ENCODE results near the gene AAGAB. TPM values are rescaled to one million over a fixed set of nuclear protein-coding genes. Genes with fewer than 3 reads are reported as not detected.

The AAGAB gene
- total and polyA plus RNA-seq, 8 donors = 7.1 to 16.3 (median 13.0) TPM

GRCh38 chr15:67176195-67176971 is 78.1 kb downstream of the AAGAB start:
- Histone ChIP-seq H3K9me3 (no peaks in the 10 kb centered on the region), H3K27ac (no peak overlapping the region), H3K36me3 (peaks cover 0 to 3% (median 0%) of the 10 kb centered on the region in 3 donors), H3K4me3 (no peak overlapping the region), H3K4me1 (peaks cover 0 to 16% (median 7%) of the 10 kb centered on the region in 3 donors), H3K27me3 (no peaks in the 10 kb centered on the region)
- peak; percentile 9 to 66 (median 30) for ATAC-seq
- no peak for TF ChIP-seq CTCF (IDR thresholded peaks at IDR 0.05)
- FAIRE-seq = no peak
- DNase-seq = peak in 4 of 6 donors; percentile 53 to 71 (median 58)
- intact Hi-C loops (cut with DNase I) = no loop called here
- WGBS, 2 donors = 53 to 60% methylated on average over 14 of the region's 14 CpGs

GRCh38 chr15:67175643-67176071 is 78.8 kb downstream of the AAGAB start:
- intact Hi-C loops (cut with DNase I) = no loop called here
- Histone ChIP-seq H3K4me1 (peaks cover 0 to 16% (median 7%) of the 10 kb centered on the region in 3 donors), H3K36me3 (no peaks in the 10 kb centered on the region), H3K27me3 (no peaks in the 10 kb centered on the region), H3K9me3 (no peaks in the 10 kb centered on the region), H3K4me3 (no peak overlapping the region), H3K27ac (peak overlapping the region in 1 of 4 donors; percentile 24)
- ATAC-seq (peak in 3 of 4 donors; percentile 18 to 57 (median 44)), DNase-seq (peak in 1 of 6 donors; percentile 53), FAIRE-seq (no peak)
- no peak for TF ChIP-seq CTCF (IDR thresholded peaks at IDR 0.05)
- WGBS, 2 donors = 88 to 89% methylated on average over 11 of the region's 11 CpGs

GRCh38 chr15:67174864-67175573 is 79.4 kb downstream of the AAGAB start:
- no peak for FAIRE-seq

GRCh38 chr15:67174446-67174845 is 80.0 kb downstream of the AAGAB start:
- H3K4me3 ChIP-seq = no peak overlapping the region
- WGBS, 2 donors = 96 to 97% methylated on average over 3 of the region's 3 CpGs
- TF ChIP-seq CTCF (IDR thresholded peaks at IDR 0.05) = no peak
- no peaks in the 10 kb centered on the region for H3K36me3 ChIP-seq
- DNase-seq (peak in 1 of 6 donors; percentile 30), ATAC-seq (no peak), FAIRE-seq (no peak)
- no peaks in the 10 kb centered on the region for H3K9me3 ChIP-seq
- H3K27ac ChIP-seq = peak overlapping the region in 2 of 4 donors; percentile 24 to 38
- H3K4me1 ChIP-seq = peaks cover 0 to 16% (median 7%) of the 10 kb centered on the region in 3 donors
- intact Hi-C loops (cut with DNase I) = no loop called here
- H3K27me3 ChIP-seq = no peaks in the 10 kb centered on the region

More at GRCh38 chr15:67174864-67175573, 79.4 kb downstream of the AAGAB start:
- peaks cover 0 to 16% (median 7%) of the 10 kb centered on the region in 3 donors for H3K4me1 ChIP-seq
- intact Hi-C loops (cut with DNase I) = no loop called here
- ATAC-seq (peak in 3 of 4 donors; percentile 34 to 63 (median 61)), DNase-seq (peak in 1 of 6 donors; percentile 48)
- no peaks in the 10 kb centered on the region for H3K9me3 ChIP-seq
- no peaks in the 10 kb centered on the region for H3K36me3 ChIP-seq
- no peak overlapping the region for H3K4me3 ChIP-seq
- 79 to 83% methylated on average over 9 of the region's 9 CpGs for WGBS, 2 donors
- H3K27me3 ChIP-seq = no peaks in the 10 kb centered on the region
- no peak for TF ChIP-seq CTCF (IDR thresholded peaks at IDR 0.05)
- H3K27ac ChIP-seq = peak overlapping the region in 2 of 4 donors; percentile 24 to 38
